Stimulated activated naive B cell treated with anti-CD40 and anti-IgM and Interleukin-4, amounts not matched to agents 10 μg/mL and 1 μg/mL and 100 μg/mL, for 72 hours (primary cell): Measurements from ENCODE around the gene ACTG2.

Source experiments
- ATAC-seq, 2 donors: fragments of 150-1000 bp; cut with Tn5 transposase; replicated peaks; 2 replicates each; pipeline ENCODE4 v1.10.0; 2021; ENCODE audit warnings: moderate library complexity in 1 of 2
- DNase-seq: peaks from one replicate; pipeline ENCODE4 v3.0.0; 2021
- H3K27ac Mint-ChIP-seq: one replicate; pipeline ENCODE4 v1.8.0; 2022; ENCODE audit warnings: mild to moderate bottlenecking, mixed read lengths
- H3K27me3 Mint-ChIP-seq, 2 donors: one replicate each; pipeline ENCODE4 v1.8.0; 2022; ENCODE audit warnings: mixed read lengths in 2 of 2
- H3K36me3 Mint-ChIP-seq, 2 donors: one replicate each; pipeline ENCODE4 v1.8.0; 2022; ENCODE audit warnings: mixed read lengths in 2 of 2, mild to moderate bottlenecking in 1 of 2
- H3K4me1 Mint-ChIP-seq, 2 donors: one replicate each; pipeline ENCODE4 v1.8.0; 2022; ENCODE audit warnings: mixed read lengths in 2 of 2, mild to moderate bottlenecking in 1 of 2
- H3K4me3 Mint-ChIP-seq, 2 donors: one replicate each; pipeline ENCODE4 v1.8.0; 2022; ENCODE audit warnings: mild to moderate bottlenecking in 2 of 2, mixed read lengths in 2 of 2, moderate library complexity in 1 of 2
- H3K9me3 Mint-ChIP-seq, 2 donors: one replicate each; pipeline ENCODE4 v1.8.0; 2022; ENCODE audit warnings: mixed read lengths in 2 of 2, mild to moderate bottlenecking in 1 of 2

ACTG2 gene

GRCh38 chr2:73944714-73945113 lies 51.9 kb downstream of the ACTG2 start:
- H3K36me3 Mint-ChIP-seq: peaks cover 24 to 42% of the 10 kb centered on the region in 2 donors
- H3K9me3 Mint-ChIP-seq: no peaks in the 10 kb centered on the region
- DNase-seq (no peak), ATAC-seq (peak; percentile 70 to 72)
- peak overlapping the region; percentile 78 for H3K27ac Mint-ChIP-seq
- no peaks in the 10 kb centered on the region for H3K27me3 Mint-ChIP-seq
- peaks cover 37 to 92% of the 10 kb centered on the region in 2 donors for H3K4me1 Mint-ChIP-seq
- H3K4me3 Mint-ChIP-seq: peak overlapping the region; percentile 6 to 22

- H3K4me1 Mint-ChIP-seq: peaks cover 39 to 92% of the 10 kb centered on the region in 2 donors
- no peak for DNase-seq
- H3K4me3 Mint-ChIP-seq: no peak overlapping the region
- peaks cover 28 to 42% of the 10 kb centered on the region in 2 donors for H3K36me3 Mint-ChIP-seq
- no peaks in the 10 kb centered on the region for H3K9me3 Mint-ChIP-seq
- no peak for ATAC-seq
- H3K27ac Mint-ChIP-seq: no peak overlapping the region
- no peaks in the 10 kb centered on the region for H3K27me3 Mint-ChIP-seq
Measured at GRCh38 chr2:73946215-73946614, 53.4 kb downstream of the ACTG2 start.

GRCh38 chr2:73946666-73947065 lies 53.9 kb downstream of the ACTG2 start:
- DNase-seq (no peak), ATAC-seq (no peak)
- no peaks in the 10 kb centered on the region for H3K9me3 Mint-ChIP-seq
- no peak overlapping the region for H3K4me3 Mint-ChIP-seq
- H3K27me3 Mint-ChIP-seq: no peaks in the 10 kb centered on the region
- peaks cover 30 to 43% of the 10 kb centered on the region in 2 donors for H3K36me3 Mint-ChIP-seq
- H3K27ac Mint-ChIP-seq: no peak overlapping the region
- peaks cover 43 to 93% of the 10 kb centered on the region in 2 donors for H3K4me1 Mint-ChIP-seq

GRCh38 chr2:73947412-73948018 lies 54.7 kb downstream of the ACTG2 start:
- peaks cover 38 to 51% of the 10 kb centered on the region in 2 donors for H3K36me3 Mint-ChIP-seq

GRCh38 chr2:73949802-73950201 lies 57.0 kb downstream of the ACTG2 start:
- H3K4me1 Mint-ChIP-seq: peaks cover 48 to 84% of the 10 kb centered on the region in 2 donors
- H3K27me3 Mint-ChIP-seq: no peaks in the 10 kb centered on the region
- H3K4me3 Mint-ChIP-seq: peak overlapping the region; percentile 32 to 65
- peaks cover 41 to 56% of the 10 kb centered on the region in 2 donors for H3K36me3 Mint-ChIP-seq
- peak overlapping the region; percentile 73 for H3K27ac Mint-ChIP-seq
- DNase-seq (no peak), ATAC-seq (peak; percentile 46 to 58)
- H3K9me3 Mint-ChIP-seq: no peaks in the 10 kb centered on the region

More at GRCh38 chr2:73947412-73948018, 54.7 kb downstream of the ACTG2 start:
- H3K27me3 Mint-ChIP-seq: no peaks in the 10 kb centered on the region
- peaks cover 50 to 93% of the 10 kb centered on the region in 2 donors for H3K4me1 Mint-ChIP-seq
- no peaks in the 10 kb centered on the region for H3K9me3 Mint-ChIP-seq
- H3K4me3 Mint-ChIP-seq: no peak overlapping the region
- peak overlapping the region; percentile 47 for H3K27ac Mint-ChIP-seq
- DNase-seq: no peak
- no peak for ATAC-seq

- H3K4me1 Mint-ChIP-seq: peaks cover 44 to 54% of the 10 kb centered on the region in 2 donors
Measured at GRCh38 chr2:73952499-73953446, 60.0 kb downstream of the ACTG2 start.

GRCh38 chr2:73956218-73956865 lies 63.5 kb downstream of the ACTG2 start:
- Mint-ChIP-seq H3K36me3 (peaks cover 68 to 71% of the 10 kb centered on the region in 2 donors), H3K4me3 (no peak overlapping the region), H3K9me3 (no peaks in the 10 kb centered on the region), H3K4me1 (peaks cover 26% of the 10 kb centered on the region in 2 donors), H3K27me3 (no peaks in the 10 kb centered on the region), H3K27ac (no peak overlapping the region)
- ATAC-seq (no peak), DNase-seq (no peak)

More at GRCh38 chr2:73952499-73953446, 60.0 kb downstream of the ACTG2 start:
- ATAC-seq (no peak), DNase-seq (no peak)
- Mint-ChIP-seq H3K9me3 (no peaks in the 10 kb centered on the region), H3K36me3 (peaks cover 49 to 66% of the 10 kb centered on the region in 2 donors), H3K27me3 (no peaks in the 10 kb centered on the region), H3K4me3 (no peak overlapping the region), H3K27ac (peak overlapping the region; percentile 52)

GRCh38 chr2:73961274-73961673 lies 68.5 kb downstream of the ACTG2 start:
- Mint-ChIP-seq H3K27ac (peak overlapping the region; percentile 60), H3K4me3 (no peak overlapping the region), H3K27me3 (no peaks in the 10 kb centered on the region), H3K4me1 (peaks cover 17 to 27% of the 10 kb centered on the region in 2 donors), H3K9me3 (peaks cover 6 to 7% of the 10 kb centered on the region in 2 donors), H3K36me3 (peaks cover 52% of the 10 kb centered on the region in 2 donors)
- no peak for DNase-seq
- no peak for ATAC-seq

GRCh38 chr2:73961823-73962615 lies 69.2 kb downstream of the ACTG2 start:
- H3K4me1 Mint-ChIP-seq: peaks cover 12 to 27% of the 10 kb centered on the region in 2 donors
- no peaks in the 10 kb centered on the region for H3K27me3 Mint-ChIP-seq
- DNase-seq: no peak
- ATAC-seq: no peak
- H3K9me3 Mint-ChIP-seq: peaks cover 6 to 7% of the 10 kb centered on the region in 2 donors
- H3K36me3 Mint-ChIP-seq: peaks cover 44 to 46% of the 10 kb centered on the region in 2 donors
- peak overlapping the region; percentile 20 for H3K27ac Mint-ChIP-seq
- no peak overlapping the region for H3K4me3 Mint-ChIP-seq

- Mint-ChIP-seq H3K36me3 (peaks cover 41 to 42% of the 10 kb centered on the region in 2 donors), H3K4me3 (no peak overlapping the region), H3K9me3 (peaks cover 6 to 7% of the 10 kb centered on the region in 2 donors), H3K27me3 (no peaks in the 10 kb centered on the region), H3K4me1 (peaks cover 12 to 27% of the 10 kb centered on the region in 2 donors), H3K27ac (no peak overlapping the region)
- no peak for DNase-seq
- no peak for ATAC-seq
Measured at GRCh38 chr2:73962798-73963197, 70.0 kb downstream of the ACTG2 start.

- Mint-ChIP-seq H3K4me1 (peaks cover 15 to 31% of the 10 kb centered on the region in 2 donors), H3K27me3 (no peaks in the 10 kb centered on the region), H3K4me3 (no peak overlapping the region), H3K27ac (no peak overlapping the region), H3K36me3 (peaks cover 33 to 36% of the 10 kb centered on the region in 2 donors), H3K9me3 (peaks cover 6 to 7% of the 10 kb centered on the region in 2 donors)
- DNase-seq (no peak), ATAC-seq (peak; percentile 72 to 85)
Measured at GRCh38 chr2:73963385-73964120, 70.7 kb downstream of the ACTG2 start.

GRCh38 chr2:73964223-73964622 lies 71.4 kb downstream of the ACTG2 start:
- no peak overlapping the region for H3K4me3 Mint-ChIP-seq
- no peak for ATAC-seq
- no peak for DNase-seq
- peaks cover 27 to 29% of the 10 kb centered on the region in 2 donors for H3K36me3 Mint-ChIP-seq
- H3K4me1 Mint-ChIP-seq: peaks cover 13 to 28% of the 10 kb centered on the region in 2 donors
- peaks cover 6 to 7% of the 10 kb centered on the region in 2 donors for H3K9me3 Mint-ChIP-seq
- no peak overlapping the region for H3K27ac Mint-ChIP-seq
- no peaks in the 10 kb centered on the region for H3K27me3 Mint-ChIP-seq

GRCh38 chr2:73965053-73965452 lies 72.2 kb downstream of the ACTG2 start:
- ATAC-seq (no peak), DNase-seq (no peak)
- Mint-ChIP-seq H3K27me3 (no peaks in the 10 kb centered on the region), H3K36me3 (peaks cover 19 to 21% of the 10 kb centered on the region in 2 donors), H3K9me3 (peaks cover 6 to 7% of the 10 kb centered on the region in 2 donors), H3K4me1 (peaks cover 15 to 33% of the 10 kb centered on the region in 2 donors), H3K4me3 (no peak overlapping the region), H3K27ac (peak overlapping the region; percentile 20)
